Limb (tissue), 2 donors: ENCODE measurements around the gene ATP6V0A1.
"Not testable (repeated sequence)": the region's sequence is repeated elsewhere in the genome, so short reads cannot be mapped to it uniquely, and the experiment has no call there.

Source experiments
- DNase-seq, 2 donors: peaks; one replicate each; pipeline ENCODE4 v3.0.0-alpha.2; 2016; ENCODE audit errors: extremely low spot score in 2 of 2

ATP6V0A1 gene

GRCh38 chr17:42436391-42436790 is 22.3 kb upstream of the ATP6V0A1 start:
- DNase-seq = peak in 1 of 2 donors; percentile 79

- no peak for DNase-seq
Observed at GRCh38 chr17:42438600-42439567, 19.8 kb upstream of the ATP6V0A1 start.

GRCh38 chr17:42441371-42442195 is 17.1 kb upstream of the ATP6V0A1 start:
- DNase-seq = no peak

- DNase-seq = no peak
Observed at GRCh38 chr17:42442196-42442565, 16.5 kb upstream of the ATP6V0A1 start.

GRCh38 chr17:42449176-42449575 is 9.5 kb upstream of the ATP6V0A1 start:
- DNase-seq = not testable (repeated sequence)

- not testable (repeated sequence) for DNase-seq
Observed at GRCh38 chr17:42449838-42450237, 8.8 kb upstream of the ATP6V0A1 start.

GRCh38 chr17:42451270-42451669 is 7.4 kb upstream of the ATP6V0A1 start:
- DNase-seq = not testable (repeated sequence)

GRCh38 chr17:42453439-42453838 is 5.2 kb upstream of the ATP6V0A1 start:
- no peak for DNase-seq

GRCh38 chr17:42454987-42455386 is 3.7 kb upstream of the ATP6V0A1 start:
- DNase-seq = not testable (repeated sequence)

- DNase-seq = peak in 1 of 2 donors; percentile 17
Observed at GRCh38 chr17:42456223-42457106, 2.2 kb upstream of the ATP6V0A1 start.

- DNase-seq = no peak
Observed at GRCh38 chr17:42457107-42457792, 1.4 kb upstream of the ATP6V0A1 start.

- peak; percentile 26 to 61 for DNase-seq
Observed at GRCh38 chr17:42459256-42459800, 650 bp downstream of the ATP6V0A1 start.

GRCh38 chr17:42459801-42460281 is 1.2 kb downstream of the ATP6V0A1 start:
- DNase-seq = peak in 1 of 2 donors; percentile 21

GRCh38 chr17:42460371-42460770 is 1.7 kb downstream of the ATP6V0A1 start:
- no peak for DNase-seq

- DNase-seq = no peak
Observed at GRCh38 chr17:42463976-42464400, 5.3 kb downstream of the ATP6V0A1 start.

- no peak for DNase-seq
Observed at GRCh38 chr17:42467889-42468288, 9.2 kb downstream of the ATP6V0A1 start.

- DNase-seq = no peak
Observed at GRCh38 chr17:42472709-42473521, 14.2 kb downstream of the ATP6V0A1 start.

GRCh38 chr17:42474276-42474675 is 15.6 kb downstream of the ATP6V0A1 start:
- no peak for DNase-seq

GRCh38 chr17:42475121-42475520 is 16.4 kb downstream of the ATP6V0A1 start:
- no peak for DNase-seq
